Hepatocyte (in vitro differentiated cells): ENCODE results near the gene TEC.

Experiments
- CTCF ChIP-seq: fragments of 200-600 bp; sonication (generic); IDR thresholded peaks from 2 replicates; pipeline ENCODE4 v1.5.1; 2016; ENCODE audit warnings: antibody characterized with exemption, mild to moderate bottlenecking; ENCODE audit not compliant: poor library complexity
- EZH2phosphoT487 ChIP-seq: fragments of 200-600 bp; sonication (generic); IDR thresholded peaks from one replicate; pipeline ENCODE4 v1.6.1; 2018; ENCODE audit warnings: antibody characterized with exemption, mild to moderate bottlenecking, low read depth, moderate library complexity; ENCODE audit not compliant: unreplicated experiment, severe bottlenecking

- TF ChIP-seq CTCF: no peak
- TF ChIP-seq EZH2phosphoT487: no peak
Observed at GRCh38 chr4:48259748-48260147, 9.9 kb downstream of the TEC start.
